Activated CD4-positive, alpha-beta T cell treated with anti-CD3 and anti-CD28 coated beads, Interleukin-2, amount 50 U/mL, for 4 hours (primary cell): ENCODE measurements around the gene IFNK.
A peak's percentile ranks its signal among the peaks of the same experiment; 100 is the strongest.

Experiments used
- DNase-seq, 2 experiments: peaks; one replicate each; pipeline ENCODE4 v3.0.0-alpha.2; 2020

The IFNK gene

DNA sequence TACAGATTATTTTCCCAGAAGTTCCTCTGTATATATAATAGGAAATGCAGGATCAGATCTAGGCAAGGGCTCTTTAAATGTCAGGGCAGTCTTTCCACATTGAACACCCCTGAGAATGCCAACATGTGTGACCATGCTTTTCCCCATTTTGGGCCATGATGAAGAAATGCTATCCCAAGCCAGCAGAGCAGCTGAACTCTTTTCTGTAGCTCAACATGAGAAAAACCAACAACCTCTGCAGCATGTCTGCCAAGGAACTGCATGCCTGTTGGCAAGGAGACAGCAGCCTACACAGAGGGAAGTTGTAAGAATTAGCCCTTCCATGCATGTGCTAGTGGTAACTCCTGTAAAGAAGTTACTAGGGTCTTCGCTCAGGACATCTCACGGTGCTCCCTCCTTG is 9.5 kb upstream of the IFNK start:
- no peak for DNase-seq

DNA sequence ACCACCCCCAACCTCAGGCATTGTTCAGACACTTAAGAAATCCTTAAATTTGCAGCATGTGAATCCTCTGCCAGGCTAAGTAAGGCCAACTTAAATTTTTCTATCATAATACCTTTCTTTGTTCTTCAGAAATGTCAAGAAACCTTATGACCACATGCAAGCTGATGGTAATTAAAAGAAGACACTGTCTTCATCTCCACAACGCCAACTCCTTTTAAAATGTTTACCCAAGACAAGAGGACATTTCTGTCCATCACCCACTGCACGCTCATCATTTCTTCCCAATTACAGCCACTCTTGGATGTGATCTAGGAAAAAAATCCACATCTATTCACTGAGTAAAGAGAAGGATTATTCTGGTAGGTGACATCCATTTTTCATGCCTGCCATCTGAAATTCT is 6.1 kb upstream of the IFNK start:
- DNase-seq = no peak

DNA sequence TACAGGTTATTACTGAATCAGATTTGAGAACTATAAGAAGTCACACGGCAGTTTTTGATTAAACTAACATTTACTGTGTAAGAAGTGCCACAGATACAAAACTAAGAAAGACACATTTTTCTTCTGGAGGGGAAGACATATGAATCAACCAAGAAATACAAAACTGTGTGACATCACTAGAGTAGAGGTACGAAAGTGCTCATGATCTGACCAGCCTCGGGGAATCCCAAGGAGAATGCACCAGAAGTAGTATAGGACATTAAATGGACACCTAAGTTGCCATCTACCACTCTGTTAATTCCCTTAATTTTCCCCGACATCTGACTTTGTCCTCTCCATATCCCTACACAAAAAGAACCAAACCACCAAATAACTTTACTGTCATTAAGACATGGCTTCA is 5.3 kb upstream of the IFNK start:
- no peak for DNase-seq

DNA sequence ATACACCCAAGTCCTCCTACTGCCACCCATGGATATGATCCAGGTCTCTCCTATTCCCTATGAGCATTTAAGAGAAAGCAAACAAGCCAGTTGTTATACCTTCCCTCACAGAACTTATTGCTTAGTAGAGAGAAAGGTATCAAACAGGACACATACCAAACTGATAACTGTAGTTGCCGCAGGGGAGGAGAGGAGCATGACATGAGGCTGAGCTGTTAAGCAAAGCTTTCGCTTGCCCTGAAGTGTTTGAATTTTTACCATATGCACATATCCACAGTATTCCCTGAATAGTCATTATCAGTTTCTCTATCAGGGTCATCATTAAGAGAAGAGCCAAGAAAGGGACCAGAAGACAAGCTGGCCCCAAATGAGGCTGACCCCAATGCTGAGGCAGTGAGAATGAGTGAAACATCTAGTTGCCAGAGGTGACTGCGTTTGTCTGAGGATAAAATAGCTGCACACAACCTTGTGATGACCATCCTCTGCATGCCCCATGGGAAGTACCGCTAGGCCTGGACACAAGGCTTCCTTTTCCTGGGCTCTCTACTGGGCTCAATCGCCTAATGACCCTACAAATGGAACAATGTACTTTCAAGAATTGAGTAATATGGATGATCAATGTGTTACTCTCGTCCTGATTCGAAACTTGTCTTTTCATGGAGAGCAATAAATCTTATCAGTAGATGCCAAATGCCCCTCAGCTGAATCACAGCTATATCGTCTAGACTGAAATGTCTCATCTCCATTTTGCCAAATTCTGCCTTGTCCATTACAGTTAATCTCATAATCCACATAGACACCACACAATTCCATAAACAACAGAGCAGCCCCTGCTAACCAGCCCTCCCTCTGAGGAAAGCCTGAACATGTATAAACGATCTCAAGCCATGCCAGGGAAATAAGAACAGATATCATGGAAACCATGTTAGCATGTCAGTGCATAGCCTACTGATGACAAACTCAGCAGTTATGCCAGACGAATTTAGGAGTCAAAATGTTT is 4.3 kb upstream of the IFNK start:
- DNase-seq = no peak

DNA sequence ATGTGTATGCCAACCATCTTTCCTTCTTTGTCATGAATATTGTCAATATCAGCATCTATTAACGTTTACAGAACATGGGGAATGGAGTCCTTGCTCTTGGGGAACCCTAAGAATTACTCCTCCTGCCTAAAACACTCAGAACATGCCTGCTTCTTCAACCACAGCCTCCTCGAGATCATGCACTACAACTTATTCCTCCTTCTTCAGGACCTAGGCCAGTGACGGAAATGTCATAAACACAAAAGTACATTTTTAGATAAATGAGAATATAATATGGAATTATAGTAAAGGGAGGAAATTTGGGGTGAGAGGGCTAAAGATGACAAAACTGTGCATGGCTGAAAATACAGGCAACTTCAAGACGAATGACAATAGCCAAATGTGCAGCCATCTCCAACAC is 3.1 kb upstream of the IFNK start:
- DNase-seq = no peak

DNA sequence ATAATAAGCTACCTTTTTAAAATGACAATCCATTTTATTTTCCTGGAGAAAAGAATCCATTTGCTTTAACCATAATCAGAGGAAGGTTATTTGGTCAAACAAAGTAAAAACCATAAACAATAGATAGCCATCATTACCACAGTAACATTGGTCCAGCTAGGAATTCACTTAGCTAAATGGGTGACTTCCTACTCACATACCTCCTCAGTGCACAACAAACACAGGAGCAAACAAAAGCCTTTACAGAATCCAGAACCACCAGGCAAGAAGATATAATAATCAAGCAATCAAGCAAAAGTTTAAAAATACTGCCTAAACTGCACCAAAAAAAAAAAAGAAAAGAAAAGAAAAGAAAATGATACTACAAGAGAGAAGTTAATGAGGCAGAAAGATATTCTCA is 949 bp upstream of the IFNK start:
- DNase-seq = no peak

DNA sequence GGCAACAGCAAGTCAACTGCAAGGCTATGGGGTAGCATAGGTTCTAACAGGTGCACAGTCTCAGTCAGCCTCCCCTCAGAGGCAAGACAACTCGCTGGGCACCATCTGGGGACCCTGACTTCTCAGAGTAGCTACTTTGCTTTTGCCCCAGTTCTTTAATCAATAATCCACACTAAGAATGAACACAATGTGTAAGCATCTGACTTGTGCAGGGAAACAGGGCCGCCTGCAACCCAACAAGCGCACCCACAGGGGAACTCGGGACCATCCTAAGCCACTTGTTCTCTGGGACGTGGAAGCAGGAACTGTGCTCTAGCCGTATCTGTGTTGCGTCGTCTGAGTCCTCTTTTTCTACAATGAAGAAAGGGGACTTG is 3.6 kb downstream of the IFNK start:
- no peak for DNase-seq

DNA sequence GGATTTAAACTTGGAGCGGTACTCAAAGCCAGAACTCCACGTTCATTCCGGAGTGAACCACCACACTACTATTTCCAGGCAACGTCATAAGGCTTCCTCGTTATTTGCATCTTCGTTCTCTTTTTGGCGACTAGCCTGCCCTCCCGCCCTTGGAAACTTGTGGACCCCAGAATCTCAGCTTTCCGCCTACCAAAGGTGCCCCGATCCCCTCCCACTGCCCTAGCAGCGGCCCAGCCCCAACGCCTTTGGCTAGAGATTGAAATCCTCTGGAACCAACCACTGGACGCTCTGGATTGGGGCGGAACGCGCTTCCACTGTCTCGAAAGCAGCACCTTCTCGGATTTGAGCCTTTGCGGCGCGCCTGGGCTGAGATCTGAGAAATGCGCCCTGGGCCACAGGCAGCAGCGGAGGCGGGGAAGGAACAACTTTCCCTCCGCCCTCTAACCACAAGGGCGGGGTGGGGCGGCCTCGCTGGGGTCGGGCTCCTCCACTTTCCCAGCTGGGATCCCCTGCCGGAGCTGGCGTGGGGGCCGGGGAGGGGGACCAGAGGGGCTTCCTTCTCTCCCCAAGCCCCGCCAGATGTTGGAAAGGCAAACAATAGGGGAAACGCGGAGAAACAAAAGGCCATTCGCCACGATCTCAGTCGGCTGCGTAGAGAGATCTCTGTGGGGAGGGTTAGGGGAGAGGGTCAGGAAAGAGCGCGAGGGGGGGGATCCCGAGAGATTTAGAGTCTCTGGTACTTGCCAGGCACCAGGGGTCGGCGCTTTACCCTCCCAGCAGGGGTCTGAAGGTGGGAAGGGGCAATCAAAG is 4.2 kb downstream of the IFNK start:
- DNase-seq = peak; percentile 34 to 38

DNA sequence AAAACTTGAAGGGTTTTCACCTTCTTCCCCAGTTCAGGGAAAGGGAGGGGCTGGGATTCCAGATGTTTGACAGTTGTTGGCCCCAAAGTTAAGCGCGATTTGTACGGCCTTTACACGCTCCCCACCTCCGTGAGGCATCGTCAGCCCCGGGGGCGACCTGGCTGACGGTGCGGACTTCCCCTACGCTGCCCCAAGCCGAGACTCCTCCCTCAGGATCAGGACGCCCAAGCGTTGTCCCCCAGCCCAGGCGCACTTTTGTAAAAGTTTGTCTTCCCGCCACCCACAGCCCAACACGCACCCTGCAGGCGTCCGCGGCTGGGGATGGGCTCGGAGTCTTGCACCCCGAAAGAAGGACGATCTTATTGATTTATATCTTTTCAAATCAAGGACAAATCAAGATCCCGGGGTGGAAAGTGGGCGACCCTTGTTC is 4.8 kb downstream of the IFNK start:
- peak; percentile 16 to 17 for DNase-seq

DNA sequence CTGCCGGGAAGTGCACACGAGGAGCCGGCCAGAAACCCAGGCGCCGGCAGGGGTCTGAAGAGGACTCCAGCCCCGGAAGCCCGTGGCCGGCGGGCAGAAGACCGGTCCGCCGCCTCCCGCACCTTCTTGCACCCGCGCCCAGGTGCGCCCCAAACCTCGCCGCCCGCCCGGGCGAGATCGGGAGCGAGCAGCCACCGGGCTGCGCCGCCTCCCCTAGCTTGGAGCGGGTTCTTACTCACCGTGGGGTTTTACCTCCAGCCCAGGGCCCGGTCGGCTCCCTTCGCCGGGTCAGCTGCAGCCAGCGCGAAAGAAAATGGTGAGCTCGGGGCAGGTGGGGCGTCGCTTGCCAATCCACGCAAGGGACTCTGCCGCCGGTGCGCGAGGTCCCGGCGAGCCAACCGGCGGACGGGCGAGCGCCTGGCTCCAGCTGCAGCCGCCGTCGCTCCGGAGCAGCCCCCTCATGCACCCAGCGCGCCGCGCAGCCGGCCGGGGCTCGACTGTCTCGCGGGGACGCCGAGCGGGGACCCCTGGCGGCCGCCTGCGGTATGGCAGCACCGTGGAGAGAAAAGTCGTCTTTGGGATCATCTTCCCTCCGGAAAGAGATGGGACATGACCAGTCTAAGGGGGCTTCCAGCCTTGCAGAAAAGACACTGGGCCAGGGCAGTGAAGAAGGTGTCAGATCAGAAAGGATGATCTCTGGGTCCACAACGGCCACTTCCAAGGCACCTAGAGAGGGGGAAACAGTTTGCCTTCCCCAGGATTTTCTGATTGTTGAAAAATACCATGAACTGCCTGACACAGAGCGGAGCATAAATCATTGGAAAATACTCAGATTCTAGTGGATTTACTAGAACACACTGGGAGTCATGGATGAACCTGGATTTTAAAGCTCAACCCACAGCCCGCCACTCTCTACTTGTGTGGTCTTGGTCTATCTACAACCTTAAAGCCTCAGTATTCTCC is 5.5 kb downstream of the IFNK start, which contains the start of gene MOB3B:
MOB3B (minus strand) TSS at position 499 of the 963 bp plus-strand sequence. CDS start 74,264 bp downstream, outside the sequence.
- DNase-seq = peak; percentile 67 to 70

DNA sequence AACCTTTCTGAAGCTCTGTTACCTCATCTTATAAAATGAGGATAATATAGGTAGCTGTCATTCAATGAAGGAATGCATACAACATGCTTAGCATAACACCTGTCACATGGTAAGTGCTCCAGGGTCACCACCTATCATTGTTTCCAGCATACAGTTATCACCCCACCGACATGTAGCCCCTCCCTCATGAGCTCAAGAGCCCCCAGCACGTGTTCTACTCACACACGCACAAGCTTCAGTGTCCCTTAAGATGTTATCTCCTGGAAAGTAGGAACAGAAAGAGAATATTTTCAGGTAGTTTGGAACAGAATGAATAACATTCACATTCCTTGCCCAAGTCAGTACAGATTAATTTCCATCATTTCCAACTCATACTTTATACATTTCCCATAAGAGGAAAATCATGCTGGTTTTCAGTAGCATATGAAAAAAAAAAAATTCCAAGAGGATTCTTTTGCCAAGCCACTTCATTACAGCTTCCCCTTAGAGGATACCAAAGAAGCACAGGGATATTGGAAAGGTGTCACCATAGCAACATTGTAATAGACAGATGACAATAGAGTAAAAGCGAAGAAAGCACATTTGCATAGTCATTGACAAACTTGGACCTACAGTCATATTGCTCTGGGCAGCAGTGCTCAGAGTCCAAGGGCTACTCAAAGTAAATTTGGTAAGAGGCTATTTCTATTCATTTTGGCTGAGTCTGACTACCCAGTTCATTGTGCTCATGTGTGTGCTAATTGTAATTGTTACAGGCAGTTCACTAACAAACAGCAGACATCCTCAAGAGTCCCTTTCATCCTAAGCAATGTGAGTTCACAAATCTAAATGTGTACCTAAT is 7.0 kb downstream of the IFNK start:
- DNase-seq = no peak

DNA sequence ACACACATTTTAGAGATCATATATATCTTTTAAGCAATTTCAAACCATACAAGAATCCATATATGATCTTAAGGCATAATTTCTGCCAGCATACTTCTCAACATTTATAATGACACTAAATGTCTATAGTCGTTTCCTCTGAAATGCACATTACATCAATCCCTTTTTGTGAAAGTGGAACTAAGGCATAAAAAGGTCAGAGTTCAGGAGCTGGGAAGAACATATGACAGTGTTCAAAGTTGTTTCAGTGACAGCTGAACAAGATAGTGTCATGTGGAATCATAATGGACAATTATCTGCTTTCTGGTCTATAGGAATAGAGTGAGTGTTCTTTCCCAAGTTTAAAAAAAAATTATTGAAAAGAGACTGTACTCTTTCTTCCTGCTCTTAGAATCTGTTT is 8.0 kb downstream of the IFNK start:
- DNase-seq = no peak

DNA sequence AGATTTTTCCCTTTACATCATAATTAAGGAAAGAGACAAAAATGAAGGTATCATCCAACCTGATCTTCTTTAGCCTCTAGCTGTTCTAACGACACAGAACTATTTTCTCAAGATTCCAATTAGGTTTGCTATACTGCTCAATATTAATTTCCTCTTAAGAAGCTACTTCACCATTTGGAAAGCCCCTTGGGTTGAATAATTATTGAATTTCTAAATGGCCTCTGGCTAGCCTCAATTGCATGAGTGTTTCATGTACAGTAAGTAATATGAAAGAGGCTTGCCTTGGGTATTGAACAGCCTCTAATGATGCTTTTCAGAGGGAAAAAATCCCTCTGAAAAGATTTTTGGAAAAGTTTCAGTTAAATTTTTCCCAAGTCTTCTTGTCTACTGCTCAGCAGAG is 9.2 kb downstream of the IFNK start:
- no peak for DNase-seq

DNA sequence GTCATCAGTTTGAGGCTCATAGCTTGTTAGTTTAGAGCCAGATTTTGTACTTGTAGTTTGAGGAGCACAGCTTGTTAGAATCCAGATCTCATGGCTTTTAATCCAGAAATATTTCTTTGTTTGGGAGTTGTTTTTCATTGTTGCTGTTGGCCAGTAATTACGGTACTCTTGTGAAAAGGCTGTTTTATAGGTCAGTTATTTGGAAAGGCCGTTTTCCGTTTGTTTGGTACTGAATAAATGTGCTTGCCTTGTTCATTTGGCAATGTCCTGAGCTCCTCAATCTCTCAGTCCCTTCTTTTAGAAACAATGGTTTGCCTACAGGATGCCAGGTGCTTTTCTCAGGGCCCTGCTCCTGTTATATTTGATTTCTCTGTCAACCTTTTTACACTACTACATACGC is 10.0 kb downstream of the IFNK start:
- DNase-seq = no peak

DNA sequence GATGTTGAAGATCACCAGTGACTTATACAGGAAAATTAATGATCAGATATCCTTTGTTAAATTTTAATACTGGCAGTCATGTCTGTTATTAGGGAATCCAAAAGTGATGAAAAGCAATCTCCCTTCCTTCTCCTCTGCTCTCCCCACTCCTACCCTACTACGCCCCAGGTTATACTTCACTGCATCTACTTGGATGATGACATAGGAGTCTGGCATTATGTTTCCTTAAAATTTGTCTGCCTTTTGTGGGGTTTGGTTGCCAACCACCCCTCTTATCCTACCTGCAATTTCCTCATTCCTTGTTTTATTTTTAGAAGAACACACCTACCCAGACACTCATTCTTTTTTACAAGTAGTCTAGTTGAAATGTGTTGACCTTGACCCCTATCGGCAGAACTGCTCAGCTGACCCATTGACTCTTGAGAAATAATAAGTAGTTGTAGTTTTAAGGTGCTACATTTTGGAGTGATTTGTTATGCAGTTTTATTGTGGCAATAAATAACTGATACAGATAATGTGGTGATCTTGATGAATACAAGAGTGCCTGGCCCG is 10.6 kb downstream of the IFNK start:
- DNase-seq = no peak

DNA sequence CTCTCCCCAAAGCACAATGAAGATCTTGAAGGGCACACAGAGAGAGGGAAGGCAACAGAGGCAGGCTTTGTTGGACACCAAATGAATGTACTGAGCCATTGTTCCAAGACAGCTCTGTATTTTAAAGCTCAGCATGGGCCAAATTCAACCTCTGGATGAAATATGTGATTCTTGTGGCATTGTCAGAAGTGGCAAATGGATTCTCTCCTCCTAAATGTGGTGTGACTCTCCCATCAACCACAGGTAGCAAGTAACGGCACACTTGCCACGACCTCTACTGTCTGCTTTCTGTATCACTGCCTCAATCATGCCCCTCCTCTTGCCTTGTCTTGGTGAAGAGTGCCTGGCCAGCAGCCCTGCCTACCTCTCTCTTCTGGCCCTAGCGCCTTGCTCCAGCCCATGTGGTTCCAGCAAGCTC is 11.6 kb downstream of the IFNK start:
- no peak for DNase-seq

DNA sequence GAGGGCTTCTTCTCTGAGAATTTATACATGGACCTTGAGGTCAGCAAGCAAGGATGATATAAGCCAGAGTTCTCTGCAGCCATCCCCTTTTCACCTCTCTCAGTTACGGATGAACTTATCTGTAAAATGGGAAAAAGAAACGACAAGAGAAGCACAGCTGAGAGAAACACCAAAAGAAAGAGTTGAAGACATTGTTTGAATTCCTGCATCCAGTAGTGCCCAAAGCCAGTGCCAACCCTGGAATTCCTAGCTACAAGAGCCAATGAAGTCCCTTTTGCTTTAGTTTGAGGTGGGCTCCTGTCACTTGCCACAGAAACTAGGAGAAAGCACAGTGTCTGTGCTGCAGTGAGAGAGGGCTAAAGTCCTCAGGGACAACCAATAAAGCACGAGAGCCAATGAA is 12.1 kb downstream of the IFNK start:
- no peak for DNase-seq

DNA sequence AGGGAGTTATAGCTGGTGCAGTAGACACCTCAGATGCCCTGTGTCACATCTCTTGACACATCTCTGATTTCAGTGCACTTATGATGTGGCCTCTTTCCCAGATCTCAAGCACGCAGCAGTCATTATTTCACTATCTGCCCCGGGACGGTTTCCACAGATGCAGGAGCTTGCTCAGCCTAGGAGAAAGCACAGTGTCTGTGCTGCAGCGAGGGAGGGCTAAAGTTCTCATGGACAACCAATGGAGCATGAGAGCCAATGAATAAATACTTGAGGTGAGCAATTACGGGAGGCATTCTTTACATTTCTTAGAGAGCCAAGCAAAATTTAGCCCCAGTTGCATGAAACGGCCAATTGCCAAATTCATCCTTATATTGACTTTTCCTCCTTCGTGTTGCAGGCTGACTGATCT is 12.9 kb downstream of the IFNK start:
- DNase-seq = no peak

DNA sequence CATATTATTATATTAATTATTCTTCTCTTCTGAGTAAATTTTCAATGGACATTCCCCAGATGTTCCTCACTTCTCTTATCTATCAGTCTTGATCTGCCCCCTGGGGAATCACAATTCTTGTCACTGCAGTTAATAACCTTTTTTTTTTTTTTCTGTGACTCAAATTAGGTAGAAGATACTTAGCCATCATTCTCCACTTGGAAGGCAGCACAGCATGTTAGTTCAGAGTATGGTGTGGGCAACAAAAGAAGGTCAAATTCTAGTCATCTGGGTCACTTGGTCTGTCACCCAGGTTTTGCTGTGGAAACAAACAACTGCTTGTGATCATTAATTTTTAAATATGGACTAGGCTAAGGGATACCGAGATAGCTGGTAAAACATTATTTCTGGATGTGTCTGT is 13.7 kb downstream of the IFNK start:
- DNase-seq = no peak

DNA sequence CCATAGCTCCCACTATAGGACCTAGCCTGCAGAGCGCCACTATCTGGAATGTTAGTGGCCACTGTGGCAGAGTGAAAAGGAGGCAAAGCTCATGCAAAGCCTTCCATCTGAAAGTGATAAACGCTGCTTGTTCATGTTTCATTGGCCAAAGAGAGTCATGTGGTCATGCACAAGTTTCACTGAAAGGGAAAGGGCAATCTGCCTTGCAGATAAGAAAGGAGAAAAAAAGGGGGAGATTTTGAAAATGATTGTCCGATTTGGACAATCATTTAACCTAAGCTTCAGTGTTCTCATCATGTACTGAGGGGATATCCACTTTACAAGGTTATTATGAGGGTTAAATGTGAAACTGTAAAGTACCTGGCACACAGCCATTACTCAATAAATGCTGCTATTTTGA is 14.6 kb downstream of the IFNK start:
- DNase-seq = no peak
